ENCODE measurements around the gene ENTPD1.
"Not testable (repeated sequence)": the region's sequence is repeated elsewhere in the genome, so short reads cannot be mapped to it uniquely, and the experiment has no call there.

Gene ENTPD1

GRCh38 chr10:95798096-95798855 lies 42.3 kb downstream of the ENTPD1 start:
- no peak for DNase-seq

GRCh38 chr10:95800286-95800685 lies 44.3 kb downstream of the ENTPD1 start:
- not testable (repeated sequence) for DNase-seq

GRCh38 chr10:95806687-95807380 lies 50.9 kb downstream of the ENTPD1 start:
- DNase-seq, result not testable (repeated sequence)

GRCh38 chr10:95808705-95809308 lies 52.8 kb downstream of the ENTPD1 start:
- not testable (repeated sequence) for DNase-seq

GRCh38 chr10:95809370-95810197 lies 53.6 kb downstream of the ENTPD1 start:
- no peak for DNase-seq

- no peak for DNase-seq
Measured at GRCh38 chr10:95810198-95810976, 54.4 kb downstream of the ENTPD1 start.

- DNase-seq, result no peak
Measured at GRCh38 chr10:95813054-95813685, 57.2 kb downstream of the ENTPD1 start.

- peak; percentile 85 for DNase-seq
Measured at GRCh38 chr10:95814011-95814727, 58.2 kb downstream of the ENTPD1 start.

GRCh38 chr10:95815133-95815532 lies 59.2 kb downstream of the ENTPD1 start:
- DNase-seq, result no peak

GRCh38 chr10:95815701-95816240 lies 59.8 kb downstream of the ENTPD1 start:
- no peak for DNase-seq

- no peak for DNase-seq
Measured at GRCh38 chr10:95818010-95818409, 62.0 kb downstream of the ENTPD1 start.

- peak; percentile 55 for DNase-seq
Measured at GRCh38 chr10:95818668-95819067, 62.7 kb downstream of the ENTPD1 start.

GRCh38 chr10:95819620-95820329 lies 63.8 kb downstream of the ENTPD1 start:
- DNase-seq, result no peak

GRCh38 chr10:95820363-95820762 lies 64.4 kb downstream of the ENTPD1 start:
- no peak for DNase-seq

- DNase-seq, result no peak
Measured at GRCh38 chr10:95821720-95822119, 65.8 kb downstream of the ENTPD1 start.

GRCh38 chr10:95830044-95830443 lies 74.1 kb downstream of the ENTPD1 start:
- no peak for DNase-seq

- DNase-seq, result no peak
Measured at GRCh38 chr10:95831076-95831475, 75.1 kb downstream of the ENTPD1 start.

- no peak for DNase-seq
Measured at GRCh38 chr10:95831515-95831914, 75.6 kb downstream of the ENTPD1 start.

GRCh38 chr10:95832216-95833041 lies 76.5 kb downstream of the ENTPD1 start:
- no peak for DNase-seq
